ENCODE results near the gene MYMX.

MYMX gene

DNA sequence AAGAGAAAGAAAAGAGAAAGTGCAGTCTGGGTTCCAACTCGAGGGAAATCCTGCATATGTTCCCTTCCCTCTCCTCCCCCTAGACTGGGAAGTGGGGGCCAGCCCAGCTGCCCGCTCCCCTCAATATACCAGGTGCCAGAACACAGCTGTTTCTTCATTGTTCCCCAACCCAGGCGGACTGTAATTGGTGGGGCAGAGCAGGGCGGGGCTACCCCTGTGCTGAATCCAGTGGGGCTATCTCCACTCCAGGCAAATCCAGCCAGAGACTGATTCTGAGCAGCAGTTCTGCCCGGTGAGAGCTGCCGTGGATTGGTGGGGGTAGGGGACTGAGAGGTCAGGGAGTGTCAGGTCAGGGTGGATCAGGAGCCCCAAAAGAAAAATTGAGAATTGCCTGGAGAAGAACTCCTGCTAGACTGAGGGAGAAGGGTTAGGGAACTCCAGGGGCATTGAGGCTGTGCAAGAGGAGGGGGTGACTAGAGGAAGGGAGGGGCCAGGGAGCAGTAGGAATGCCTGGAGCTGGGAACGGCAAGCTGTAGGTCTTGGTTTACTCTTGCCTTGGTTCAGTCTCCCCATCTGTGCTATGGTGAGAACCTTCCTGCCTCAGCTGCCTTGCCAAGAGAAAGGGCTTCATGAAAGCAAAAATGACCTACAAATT lies at the start of gene MYMX:
TSS of gene MYMX (plus strand) at position 250 of the 655 bp plus-strand sequence. CDS start 546 bp downstream, outside the sequence.
- Histone ChIP-seq H3K27me3 (ENCODE audit: control insufficient read depth, insufficient read depth, low read length) (no peaks in the 10 kb centered on the region), H3K9ac (ENCODE audit: low read length) (no peak within 1 kb of the TSS), H3K4me1 (ENCODE audit: control insufficient read depth, insufficient read depth, low read length) (peaks cover 29% of the 10 kb centered on the region), H3K4me3 (ENCODE audit: low read length) (no peak within 1 kb of the TSS), H3K36me3 (ENCODE audit: control insufficient read depth, insufficient read depth, low read length) (no peaks in the 10 kb centered on the region), H3K27ac (ENCODE audit: low read depth, low read length) (peak within 1 kb of the TSS; percentile 85)

DNA sequence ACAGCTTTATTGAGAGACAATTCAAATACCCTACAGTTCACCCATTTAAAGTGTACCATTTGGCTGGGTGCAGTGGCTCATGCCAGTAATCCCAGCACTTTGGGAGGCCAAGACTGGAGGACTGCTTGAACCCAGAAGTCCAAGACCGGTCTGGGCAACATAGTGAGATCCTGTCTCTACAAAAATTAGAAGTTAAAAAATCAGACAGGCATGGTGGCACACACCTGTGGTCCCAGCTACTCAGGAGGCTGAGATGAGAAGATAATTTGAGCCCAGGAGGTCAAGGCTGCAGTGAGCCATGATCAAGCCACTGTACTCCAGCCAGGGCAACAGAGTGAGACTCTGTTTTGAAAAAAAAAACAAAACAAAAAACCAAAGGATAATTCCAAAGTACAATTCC lies 49.2 kb upstream of the MYMX start:
- Histone ChIP-seq H3K4me3 (ENCODE audit: low read length) (no peak overlapping the region), H3K4me1 (ENCODE audit: control insufficient read depth, insufficient read depth, low read length) (peaks cover under 1% of the 10 kb centered on the region), H3K27me3 (ENCODE audit: control insufficient read depth, insufficient read depth, low read length) (no peaks in the 10 kb centered on the region), H3K9ac (ENCODE audit: low read length) (no peak overlapping the region), H3K36me3 (ENCODE audit: control insufficient read depth, insufficient read depth, low read length) (no peaks in the 10 kb centered on the region), H3K27ac (ENCODE audit: low read depth, low read length) (no peak overlapping the region)

DNA sequence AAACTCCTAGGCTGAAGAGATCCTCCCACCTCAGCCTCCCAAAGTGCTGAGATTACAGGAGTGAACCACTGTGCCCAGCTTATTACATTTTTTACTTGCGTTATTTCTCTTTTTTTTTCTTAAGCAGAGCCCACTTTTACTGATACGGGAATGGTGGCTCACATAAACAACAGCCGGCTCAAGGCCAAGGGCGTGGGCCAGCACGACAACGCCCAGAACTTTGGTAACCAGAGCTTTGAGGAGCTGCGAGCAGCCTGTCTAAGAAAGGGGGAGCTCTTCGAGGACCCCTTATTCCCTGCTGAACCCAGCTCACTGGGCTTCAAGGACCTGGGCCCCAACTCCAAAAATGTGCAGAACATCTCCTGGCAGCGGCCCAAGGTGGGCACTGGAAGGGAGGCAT lies 47.6 kb upstream of the MYMX start:
- Histone ChIP-seq H3K4me1 (ENCODE audit: control insufficient read depth, insufficient read depth, low read length) (peaks cover 5% of the 10 kb centered on the region), H3K36me3 (ENCODE audit: control insufficient read depth, insufficient read depth, low read length) (no peaks in the 10 kb centered on the region), H3K4me3 (ENCODE audit: low read length) (no peak overlapping the region), H3K9ac (ENCODE audit: low read length) (no peak overlapping the region), H3K27ac (ENCODE audit: low read depth, low read length) (no peak overlapping the region), H3K27me3 (ENCODE audit: control insufficient read depth, insufficient read depth, low read length) (no peaks in the 10 kb centered on the region)

DNA sequence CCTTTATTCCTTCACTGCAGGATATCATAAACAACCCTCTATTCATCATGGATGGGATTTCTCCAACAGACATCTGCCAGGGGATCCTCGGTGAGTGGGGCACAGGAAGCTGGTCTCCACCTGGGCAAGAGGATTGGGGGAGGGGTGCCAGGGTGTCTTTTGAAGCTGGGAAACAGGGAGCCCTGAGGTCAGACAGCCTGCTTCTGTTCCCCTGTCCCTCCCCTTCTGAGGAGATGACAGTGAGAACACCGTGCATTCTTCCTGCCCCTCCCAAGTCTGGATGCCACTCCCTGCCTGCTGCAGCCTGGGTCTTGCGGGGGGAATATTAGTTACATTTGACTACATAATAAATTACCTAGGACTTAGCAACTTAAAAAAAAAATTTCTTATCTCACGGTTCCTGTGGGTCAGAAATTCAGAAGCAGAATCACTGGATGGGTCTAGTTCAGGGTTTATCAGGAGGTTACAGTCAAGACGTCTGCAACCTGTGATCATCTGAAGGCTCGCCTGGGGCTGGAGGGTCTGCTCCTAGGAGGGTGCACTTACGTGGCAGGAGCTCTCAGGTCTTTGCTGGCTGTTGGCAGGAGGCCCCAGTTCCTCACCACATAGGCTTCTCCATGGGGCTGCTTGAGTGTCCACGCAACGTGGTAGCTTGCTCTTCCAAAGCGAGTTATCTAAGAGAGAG lies 46.7 kb upstream of the MYMX start:
- Histone ChIP-seq H3K9ac (ENCODE audit: low read length) (no peak overlapping the region), H3K27me3 (ENCODE audit: control insufficient read depth, insufficient read depth, low read length) (no peaks in the 10 kb centered on the region), H3K36me3 (ENCODE audit: control insufficient read depth, insufficient read depth, low read length) (no peaks in the 10 kb centered on the region), H3K4me1 (ENCODE audit: control insufficient read depth, insufficient read depth, low read length) (peaks cover 5% of the 10 kb centered on the region), H3K4me3 (ENCODE audit: low read length) (no peak overlapping the region), H3K27ac (ENCODE audit: low read depth, low read length) (no peak overlapping the region)

DNA sequence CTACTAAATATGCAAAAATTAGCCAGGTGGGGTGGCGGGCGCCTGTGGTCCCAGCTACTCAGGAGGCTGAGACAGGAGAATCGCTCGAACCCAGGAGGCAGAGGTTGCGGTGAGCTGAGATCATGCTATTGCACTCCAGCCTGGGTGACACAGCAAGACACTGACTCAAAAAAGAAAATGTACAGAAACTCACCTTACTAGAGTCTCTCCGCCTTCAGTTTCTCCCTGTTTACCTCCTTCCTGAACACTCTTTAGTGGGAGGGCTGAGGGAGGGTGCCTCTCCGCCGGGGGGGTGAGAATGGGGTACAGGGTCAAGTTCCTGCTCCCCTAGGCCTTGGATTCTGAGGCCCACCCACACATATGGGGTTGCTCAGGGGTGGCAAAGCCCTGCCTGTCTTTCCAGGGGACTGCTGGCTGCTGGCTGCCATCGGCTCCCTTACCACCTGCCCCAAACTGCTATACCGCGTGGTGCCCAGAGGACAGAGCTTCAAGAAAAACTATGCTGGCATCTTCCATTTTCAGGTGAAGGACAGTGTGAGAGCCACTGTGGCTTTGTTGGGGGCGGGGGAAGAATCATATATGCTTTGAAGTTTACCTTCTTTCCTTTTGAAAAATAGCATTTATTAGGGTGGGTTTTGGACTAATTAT lies 44.7 kb upstream of the MYMX start:
- no peaks in the 10 kb centered on the region for H3K27me3 ChIP-seq (ENCODE audit: control insufficient read depth, insufficient read depth, low read length)
- H3K4me3 ChIP-seq (ENCODE audit: low read length) = no peak overlapping the region
- H3K36me3 ChIP-seq (ENCODE audit: control insufficient read depth, insufficient read depth, low read length) = no peaks in the 10 kb centered on the region
- H3K9ac ChIP-seq (ENCODE audit: low read length) = no peak overlapping the region
- no peak overlapping the region for H3K27ac ChIP-seq (ENCODE audit: low read depth, low read length)
- peaks cover 5% of the 10 kb centered on the region for H3K4me1 ChIP-seq (ENCODE audit: control insufficient read depth, insufficient read depth, low read length)

DNA sequence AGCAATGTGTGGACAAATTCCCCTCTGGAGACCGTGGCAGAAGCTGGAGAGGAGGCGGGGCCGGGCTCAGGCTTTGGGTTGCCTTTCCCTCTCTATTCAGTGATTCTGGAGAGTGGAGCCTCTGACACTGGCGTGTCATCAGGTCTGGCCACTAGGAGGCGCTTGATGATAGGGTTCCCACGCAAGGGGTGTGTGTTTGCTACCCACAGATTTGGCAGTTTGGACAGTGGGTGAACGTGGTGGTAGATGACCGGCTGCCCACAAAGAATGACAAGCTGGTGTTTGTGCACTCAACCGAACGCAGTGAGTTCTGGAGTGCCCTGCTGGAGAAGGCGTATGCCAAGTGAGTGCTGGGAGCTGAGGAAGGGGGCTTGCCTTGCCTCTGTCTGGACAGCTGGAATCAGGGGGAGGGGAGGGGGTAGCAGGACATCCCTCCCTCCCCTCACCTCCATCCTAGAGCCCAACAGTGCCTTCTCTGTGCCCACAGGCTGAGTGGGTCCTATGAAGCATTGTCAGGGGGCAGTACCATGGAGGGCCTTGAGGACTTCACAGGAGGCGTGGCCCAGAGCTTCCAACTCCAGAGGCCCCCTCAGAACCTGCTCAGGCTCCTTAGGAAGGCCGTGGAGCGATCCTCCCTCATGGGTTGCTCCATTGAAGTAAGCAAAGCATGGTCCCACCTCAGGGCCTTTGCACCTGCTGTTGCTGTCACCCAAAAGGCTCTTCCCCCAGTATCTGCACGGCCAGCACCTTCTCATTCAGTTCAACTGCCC lies 43.8 kb upstream of the MYMX start:
- Histone ChIP-seq H3K4me1 (ENCODE audit: control insufficient read depth, insufficient read depth, low read length) (peaks cover 5% of the 10 kb centered on the region), H3K27ac (ENCODE audit: low read depth, low read length) (no peak overlapping the region), H3K36me3 (ENCODE audit: control insufficient read depth, insufficient read depth, low read length) (no peaks in the 10 kb centered on the region), H3K9ac (ENCODE audit: low read length) (no peak overlapping the region), H3K4me3 (ENCODE audit: low read length) (no peak overlapping the region), H3K27me3 (ENCODE audit: control insufficient read depth, insufficient read depth, low read length) (no peaks in the 10 kb centered on the region)

DNA sequence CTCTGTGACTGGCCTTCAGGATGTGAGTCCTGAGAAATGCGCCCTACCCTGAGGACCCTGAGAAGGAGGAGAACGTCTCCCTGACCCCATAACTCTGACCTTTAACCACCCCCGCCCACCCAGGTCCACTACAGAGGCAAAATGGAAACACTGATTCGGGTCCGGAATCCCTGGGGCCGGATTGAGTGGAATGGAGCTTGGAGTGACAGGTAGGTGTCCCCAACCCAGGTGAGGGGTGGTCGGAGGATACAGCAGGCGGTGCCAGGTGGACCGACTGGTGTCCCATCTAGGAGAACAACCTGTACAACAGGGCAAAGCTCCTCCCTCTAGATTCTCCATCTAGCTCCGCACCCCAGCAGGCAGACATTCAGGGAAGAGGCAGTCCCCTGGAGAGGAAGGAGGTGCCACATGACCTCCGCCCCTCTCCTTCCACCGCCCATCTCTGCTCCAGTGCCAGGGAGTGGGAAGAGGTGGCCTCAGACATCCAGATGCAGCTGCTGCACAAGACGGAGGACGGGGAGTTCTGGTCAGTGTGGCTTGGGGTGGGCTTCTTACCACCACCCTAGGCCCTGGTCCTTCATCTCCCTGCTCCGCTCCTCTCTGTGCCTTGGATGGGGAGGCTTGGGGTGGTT lies 40.5 kb upstream of the MYMX start:
- no peak overlapping the region for H3K9ac ChIP-seq (ENCODE audit: low read length)
- H3K27ac ChIP-seq (ENCODE audit: low read depth, low read length) = no peak overlapping the region
- H3K27me3 ChIP-seq (ENCODE audit: control insufficient read depth, insufficient read depth, low read length) = no peaks in the 10 kb centered on the region
- H3K36me3 ChIP-seq (ENCODE audit: control insufficient read depth, insufficient read depth, low read length) = no peaks in the 10 kb centered on the region
- peaks cover 5% of the 10 kb centered on the region for H3K4me1 ChIP-seq (ENCODE audit: control insufficient read depth, insufficient read depth, low read length)
- H3K4me3 ChIP-seq (ENCODE audit: low read length) = no peak overlapping the region

DNA sequence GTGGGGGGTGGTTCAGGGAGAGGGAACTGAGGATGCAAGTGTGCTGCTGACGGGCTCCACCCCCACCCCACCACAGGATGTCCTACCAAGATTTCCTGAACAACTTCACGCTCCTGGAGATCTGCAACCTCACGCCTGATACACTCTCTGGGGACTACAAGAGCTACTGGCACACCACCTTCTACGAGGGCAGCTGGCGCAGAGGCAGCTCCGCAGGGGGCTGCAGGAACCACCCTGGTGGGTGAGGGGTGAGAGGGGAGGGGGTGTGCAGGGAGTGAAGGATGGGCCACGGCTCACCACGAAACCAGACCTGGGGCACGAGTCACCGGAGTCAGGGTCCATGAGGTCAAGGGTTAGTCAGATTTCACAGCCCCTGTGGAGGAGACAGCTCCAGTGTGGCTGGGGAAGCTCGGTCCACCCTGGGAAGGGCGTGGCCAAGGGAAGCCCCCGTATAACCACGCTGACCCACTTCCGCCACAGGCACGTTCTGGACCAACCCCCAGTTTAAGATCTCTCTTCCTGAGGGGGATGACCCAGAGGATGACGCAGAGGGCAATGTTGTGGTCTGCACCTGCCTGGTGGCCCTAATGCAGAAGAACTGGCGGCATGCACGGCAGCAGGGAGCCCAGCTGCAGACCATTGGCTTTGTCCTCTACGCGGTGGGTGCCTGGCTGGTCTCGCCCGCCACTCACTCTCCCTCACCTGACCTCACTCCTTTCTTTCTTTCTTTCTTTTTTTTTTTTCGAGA lies 39.8 kb upstream of the MYMX start:
- no peaks in the 10 kb centered on the region for H3K27me3 ChIP-seq (ENCODE audit: control insufficient read depth, insufficient read depth, low read length)
- no peaks in the 10 kb centered on the region for H3K36me3 ChIP-seq (ENCODE audit: control insufficient read depth, insufficient read depth, low read length)
- no peak overlapping the region for H3K27ac ChIP-seq (ENCODE audit: low read depth, low read length)
- no peak overlapping the region for H3K9ac ChIP-seq (ENCODE audit: low read length)
- no peak overlapping the region for H3K4me3 ChIP-seq (ENCODE audit: low read length)
- peaks cover 5% of the 10 kb centered on the region for H3K4me1 ChIP-seq (ENCODE audit: control insufficient read depth, insufficient read depth, low read length)

DNA sequence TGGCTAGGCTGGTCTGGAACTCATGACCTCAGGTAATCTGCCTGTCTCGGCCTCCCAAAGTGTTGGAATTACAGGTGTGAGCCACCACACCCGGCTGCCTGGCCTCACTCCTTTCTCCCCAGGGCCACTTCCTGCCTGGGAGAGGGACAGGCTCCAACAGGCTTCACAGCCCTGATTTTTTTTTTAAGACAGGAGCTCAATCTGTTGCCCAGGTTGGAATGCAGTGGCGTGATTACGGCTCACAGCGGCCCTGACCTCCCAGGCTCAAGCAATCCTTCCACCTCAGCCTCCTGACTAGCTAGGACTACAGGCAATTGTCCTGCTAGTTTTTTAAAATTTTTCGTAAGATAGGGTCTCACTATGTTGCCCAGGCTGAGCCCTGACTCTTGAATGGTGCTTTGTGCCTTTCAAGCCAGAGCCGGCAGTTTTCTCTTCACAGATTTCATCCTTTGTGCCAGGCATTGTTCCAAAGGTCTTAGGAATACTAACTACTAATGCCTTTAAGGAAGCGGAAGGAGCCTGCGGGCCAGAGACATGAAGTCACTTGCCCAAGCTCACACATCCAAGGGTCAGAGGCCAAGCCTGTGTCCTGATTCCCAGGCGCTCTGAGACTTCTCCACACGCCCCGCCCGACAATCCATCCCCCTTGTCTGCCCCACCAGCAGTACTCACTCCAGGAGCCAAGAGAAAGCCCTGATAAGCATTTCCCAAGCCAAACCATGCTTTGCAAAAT lies 38.9 kb upstream of the MYMX start:
- Histone ChIP-seq H3K4me3 (ENCODE audit: low read length) (no peak overlapping the region), H3K27ac (ENCODE audit: low read depth, low read length) (no peak overlapping the region), H3K9ac (ENCODE audit: low read length) (no peak overlapping the region), H3K36me3 (ENCODE audit: control insufficient read depth, insufficient read depth, low read length) (no peaks in the 10 kb centered on the region), H3K27me3 (ENCODE audit: control insufficient read depth, insufficient read depth, low read length) (no peaks in the 10 kb centered on the region), H3K4me1 (ENCODE audit: control insufficient read depth, insufficient read depth, low read length) (peaks cover 1% of the 10 kb centered on the region)

DNA sequence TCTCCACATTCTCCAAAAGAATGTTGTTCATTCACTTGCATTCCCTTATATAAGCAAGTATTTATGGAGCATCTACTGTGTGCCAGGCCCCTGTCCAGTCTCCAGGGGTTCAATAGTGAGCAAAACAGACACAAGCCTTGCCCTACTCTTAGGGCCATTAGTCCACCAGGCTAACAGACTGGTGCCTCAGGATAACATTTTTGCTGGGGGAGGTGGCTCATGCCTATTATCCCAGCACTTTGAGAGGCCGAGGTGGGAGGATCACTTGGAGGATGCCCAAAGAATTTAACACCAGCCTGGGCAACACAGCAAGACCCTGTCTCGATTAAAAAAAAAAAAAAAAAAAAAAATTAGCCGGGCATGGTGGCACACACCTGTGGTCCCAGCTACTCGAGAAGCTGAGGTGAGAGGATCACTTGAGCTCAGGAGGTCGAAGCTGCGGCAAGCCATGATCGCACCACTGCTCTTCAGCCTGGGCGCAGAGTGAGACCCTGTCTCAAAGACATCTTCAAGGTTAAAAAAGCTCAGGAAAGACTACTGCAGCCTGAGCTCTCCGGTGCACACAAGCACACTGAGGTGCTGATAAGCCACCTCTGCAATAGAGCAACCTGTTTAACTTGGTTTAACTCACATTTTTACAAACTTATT lies 38.2 kb upstream of the MYMX start:
- no peaks in the 10 kb centered on the region for H3K27me3 ChIP-seq (ENCODE audit: control insufficient read depth, insufficient read depth, low read length)
- H3K9ac ChIP-seq (ENCODE audit: low read length) = no peak overlapping the region
- no peaks in the 10 kb centered on the region for H3K36me3 ChIP-seq (ENCODE audit: control insufficient read depth, insufficient read depth, low read length)
- no peak overlapping the region for H3K4me3 ChIP-seq (ENCODE audit: low read length)
- H3K27ac ChIP-seq (ENCODE audit: low read depth, low read length) = no peak overlapping the region
- H3K4me1 ChIP-seq (ENCODE audit: control insufficient read depth, insufficient read depth, low read length) = no peaks in the 10 kb centered on the region

DNA sequence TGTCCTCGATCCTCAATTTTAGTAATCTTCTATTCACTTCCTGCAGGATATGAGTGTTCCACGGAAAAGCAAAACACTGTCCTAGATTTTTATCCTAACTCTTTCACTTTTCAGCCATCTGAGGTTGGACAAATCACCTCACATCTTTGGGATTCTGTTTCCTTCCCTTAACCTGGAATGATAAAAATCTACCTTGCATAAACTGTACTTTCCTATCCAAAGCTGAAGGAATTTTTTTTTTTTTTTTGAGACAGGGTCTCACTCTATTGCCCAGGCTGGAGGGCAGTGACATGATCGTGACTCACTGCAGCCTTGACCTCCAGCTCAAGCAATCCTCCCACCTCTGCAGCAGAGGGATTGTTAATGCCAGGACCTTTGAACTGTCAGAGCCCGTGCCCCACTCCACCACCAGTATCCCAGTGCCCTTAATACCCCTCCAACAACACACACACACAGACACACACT lies 37.6 kb upstream of the MYMX start:
- Histone ChIP-seq H3K4me1 (ENCODE audit: control insufficient read depth, insufficient read depth, low read length) (no peaks in the 10 kb centered on the region), H3K36me3 (ENCODE audit: control insufficient read depth, insufficient read depth, low read length) (no peaks in the 10 kb centered on the region), H3K9ac (ENCODE audit: low read length) (no peak overlapping the region), H3K27ac (ENCODE audit: low read depth, low read length) (no peak overlapping the region), H3K27me3 (ENCODE audit: control insufficient read depth, insufficient read depth, low read length) (no peaks in the 10 kb centered on the region), H3K4me3 (ENCODE audit: low read length) (no peak overlapping the region)

All from rectal smooth muscle tissue (tissue), 1 donor.